HCT116 (cell line): ENCODE measurements around the gene TBP. TPM values are rescaled to one million over a fixed set of nuclear protein-coding genes. Genes with fewer than 3 reads are reported as not detected.

ENCODE experiments used
- ATAC-seq: fragments of 200-7000 bp; cut with Tn5 transposase; 2 replicates; pipeline ENCODE4 v1.9.1; 2020; ENCODE audit warnings: mild to moderate bottlenecking, moderate library complexity
- BruUV-seq: library from RNA; stranded (reverse); fragments of 400-500 nt; replicated peaks from 2 replicates; lab custom pipeline; 2021; lab: Mats Ljungman, UMichigan
- CTCF ChIA-PET: fragments of 300-600 bp; sonication (Branson Sonifier 250); formaldehyde crosslinking; loops from one replicate; lab custom pipeline; 2021; ENCODE audit warnings: antibody characterized with exemption; lab: Charles Lee
- POLR2A ChIA-PET: fragments of 300-600, 350-600 bp; sonication (Branson Sonifier 250); formaldehyde crosslinking; loops from one replicate; lab custom pipeline; 2021; ENCODE audit warnings: antibody characterized with exemption; lab: Charles Lee
- RAD21 ChIA-PET, 2 experiments: fragments of 300-600 bp; sonication (Branson Sonifier 250); formaldehyde crosslinking; loops; one replicate each; lab custom pipeline; 2023; ENCODE audit warnings: low total read pairs in 2 of 2; ENCODE audit not compliant: uncharacterized antibody in 2 of 2, unreplicated experiment in 2 of 2, low non-redundant PET in 1 of 2; lab: Charles Lee
- DNase-seq: peaks from one replicate; pipeline ENCODE4 v3.0.0-alpha.2; 2010; ENCODE audit warnings: low read depth, low spot score
- H2AFZ ChIP-seq: fragments of 200-600 bp; shearing (Covaris generic), sonication (generic); 2 replicates; pipeline ENCODE4 v1.6.1; 2017; ENCODE audit warnings: low read depth, mixed run types, mixed read lengths, antibody characterized with exemption, low read length; ENCODE audit not compliant: poor library complexity, severe bottlenecking
- H3K27ac ChIP-seq: 2 replicates; pipeline ENCODE4 v1.5.1; 2012; ENCODE audit warnings: low read depth, low read length
- H3K27me3 ChIP-seq: fragments of 200-600 bp; sonication (generic); 2 replicates; pipeline ENCODE4 v1.6.1; 2016; ENCODE audit warnings: mixed run types, low read length, mixed read lengths; ENCODE audit not compliant: insufficient read depth
- H3K36me3 ChIP-seq, 2 experiments: fragments of 200-500 bp in 1 of 2; fragments of 200-600 bp in 1 of 2; sonication (Bioruptor generic) in 1 of 2; sonication (generic) in 1 of 2; 2 replicates each; pipeline versions ENCODE4 v1.5.1 to v1.6.1; 2014 to 2016; ENCODE audit warnings: low read length in 2 of 2, inconsistent platforms in 1 of 2, mixed read lengths in 1 of 2, mixed run types in 1 of 2; ENCODE audit not compliant: insufficient read depth in 2 of 2, control insufficient read depth in 1 of 2
- H3K4me1 ChIP-seq, 2 experiments: fragments of 200-600 bp in 1 of 2; sonication (generic) in 1 of 2; 2 replicates each; pipeline versions ENCODE4 v1.5.1 to v1.6.1; 2012 to 2017; ENCODE audit warnings: low read length in 2 of 2, inconsistent platforms in 1 of 2, mild to moderate bottlenecking in 1 of 2, mixed read lengths in 1 of 2, mixed run types in 1 of 2, moderate library complexity in 1 of 2; ENCODE audit not compliant: insufficient read depth in 2 of 2, control insufficient read depth in 1 of 2
- H3K4me2 ChIP-seq: fragments of 200-600 bp; sonication (generic); 2 replicates; pipeline ENCODE4 v1.6.1; 2017; ENCODE audit warnings: mixed run types, low read length, mixed read lengths
- H3K4me3 ChIP-seq, 2 experiments: fragments of 200-600 bp in 1 of 2; sonication (generic) in 1 of 2; replicated peaks in 1 of 2; 2 replicates each; pipeline ENCODE4 v1.5.1; 2011 to 2016; ENCODE audit warnings: low read length in 2 of 2, control low read depth in 1 of 2, low read depth in 1 of 2, mild to moderate bottlenecking in 1 of 2, mixed read lengths in 1 of 2, mixed run types in 1 of 2
- H3K79me2 ChIP-seq: fragments of 200-600 bp; sonication (generic); 2 replicates; pipeline ENCODE4 v1.6.1; 2017; ENCODE audit warnings: mild to moderate bottlenecking, mixed run types, low read length, moderate library complexity, mixed read lengths; ENCODE audit not compliant: insufficient read depth
- H3K9ac ChIP-seq: fragments of 200-600 bp; sonication (generic); 2 replicates; pipeline ENCODE4 v1.6.1; 2016; ENCODE audit warnings: low read length, mixed read lengths
- H3K9me2 ChIP-seq: fragments of 200-600 bp; sonication (generic), shearing (Covaris generic); 2 replicates; pipeline ENCODE4 v1.6.1; 2017; ENCODE audit warnings: mixed run types, mild to moderate bottlenecking, moderate library complexity; ENCODE audit not compliant: insufficient read depth
- H3K9me3 ChIP-seq, 2 experiments: fragments of 200-500 bp in 1 of 2; fragments of 200-600 bp in 1 of 2; sonication (Bioruptor generic) in 1 of 2; sonication (generic) in 1 of 2; 2 replicates each; pipeline ENCODE4 v1.6.1; 2014 to 2017; ENCODE audit warnings: low read length in 2 of 2, mixed read lengths in 2 of 2, inconsistent platforms in 1 of 2, low read depth in 1 of 2, mild to moderate bottlenecking in 1 of 2, mixed run types in 1 of 2, moderate library complexity in 1 of 2; ENCODE audit not compliant: control insufficient read depth in 1 of 2, insufficient read depth in 1 of 2
- H4K20me1 ChIP-seq: fragments of 200-600 bp; sonication (generic), shearing (Covaris generic); 2 replicates; pipeline ENCODE4 v1.6.1; 2017; ENCODE audit warnings: mixed run types, mild to moderate bottlenecking, moderate library complexity; ENCODE audit not compliant: insufficient read depth
- ATF3 ChIP-seq: IDR thresholded peaks from 2 replicates; pipeline ENCODE4 v1.6.1; 2012
- CBX3 ChIP-seq: IDR thresholded peaks from 2 replicates; pipeline ENCODE4 v1.6.1; 2012; ENCODE audit warnings: low read depth
- CEBPB ChIP-seq: IDR thresholded peaks from 2 replicates; pipeline ENCODE4 v1.6.1; 2012; ENCODE audit warnings: low read depth
- CTCF ChIP-seq, 3 experiments: fragments of 200-600 bp in 1 of 3; sonication (generic) in 1 of 3; IDR thresholded peaks in 2 of 3; conservative IDR thresholded peaks in 1 of 3; 2 replicates each; pipeline ENCODE4 v1.5.1; 2012 to 2017; ENCODE audit warnings: low read depth in 2 of 3, low read length in 2 of 3, antibody characterized with exemption in 1 of 3, borderline replicate concordance in 1 of 3, control low read depth in 1 of 3, mild to moderate bottlenecking in 1 of 3, mixed read lengths in 1 of 3, mixed run types in 1 of 3, moderate library complexity in 1 of 3; ENCODE audit not compliant: insufficient read depth in 1 of 3
- EGR1 ChIP-seq: IDR thresholded peaks from 2 replicates; pipeline ENCODE4 v1.6.1; 2012; ENCODE audit warnings: low read depth
- ELF1 ChIP-seq: IDR thresholded peaks from 2 replicates; pipeline ENCODE4 v1.6.1; 2012; ENCODE audit warnings: low read depth, borderline replicate concordance
- EZH2 ChIP-seq: fragments of 200-600 bp; sonication (generic); IDR thresholded peaks from 2 replicates; pipeline ENCODE4 v1.6.1; 2017; ENCODE audit warnings: antibody characterized with exemption, mixed run types
- POLR2A ChIP-seq: IDR thresholded peaks from 2 replicates; pipeline ENCODE4 v1.7.0; 2011; ENCODE audit warnings: borderline replicate concordance; ENCODE audit not compliant: insufficient read depth, insufficient read length; ENCODE audit errors: extremely low read depth
- SP1 ChIP-seq: IDR thresholded peaks from 2 replicates; pipeline ENCODE4 v1.6.1; 2012; ENCODE audit warnings: low read depth
- YY1 ChIP-seq: IDR thresholded peaks from 2 replicates; pipeline ENCODE4 v1.6.1; 2011; ENCODE audit warnings: low read length, low read depth, moderate library complexity, mild to moderate bottlenecking; ENCODE audit not compliant: insufficient replicate concordance; ENCODE audit errors: extremely low read depth
- ZBTB33 ChIP-seq: IDR thresholded peaks from 2 replicates; pipeline ENCODE4 v1.6.1; 2011; ENCODE audit warnings: mild to moderate bottlenecking, low read length, moderate library complexity; ENCODE audit not compliant: insufficient replicate concordance; ENCODE audit errors: extremely low read depth
- intact Hi-C: fragments of 100-400 bp; cut with micrococcal nuclease; formaldehyde crosslinking; loops from 2 replicates; pipeline ENCODE4 v1.10.0; 2022
- total RNA-seq: library from RNA; stranded (reverse); gene quantifications from one replicate; pipeline ENCODE4 v1.2.1, GENCODE V29; 2021; ENCODE audit not compliant: unreplicated experiment

The TBP gene
- total RNA-seq, 1 experiment from 2014 or later = 22.7 TPM

- H3K79me2 ChIP-seq = no peaks in the 10 kb centered on the region
- H3K36me3 ChIP-seq = peaks cover 31 to 40% of the 10 kb centered on the region in 2 experiments; a peak in 3 of 4 replicates
- ChIA-PET CTCF (no interaction called here), RAD21 (interaction anchor here in 1 of 2 experiments (0.6 kb wide), 1 partner anchor 24 kb away, joined by 3 read pairs; no protein-coding TSS in a partner anchor), POLR2A (no interaction called here)
- intact Hi-C loops = no loop called here
- H3K9ac ChIP-seq = no peak overlapping the region
- no peaks in the 10 kb centered on the region for H3K27me3 ChIP-seq
- H3K4me1 ChIP-seq = no peaks in the 10 kb centered on the region
- no peak overlapping the region for H3K4me2 ChIP-seq
- H3K27ac ChIP-seq = no peak overlapping the region
- no peak for ATAC-seq
- no peaks in the 10 kb centered on the region for H3K9me3 ChIP-seq
- H4K20me1 ChIP-seq = no peaks in the 10 kb centered on the region
- no peak overlapping the region for H2AFZ ChIP-seq
- no peaks in the 10 kb centered on the region for H3K9me2 ChIP-seq
- TF ChIP-seq YY1 (no peak), ATF3 (no peak), CTCF (IDR thresholded peaks at IDR 0.05 in 2 of 3, conservative IDR thresholded peaks at IDR 0.05 in 1 of 3; ENCODE audit: borderline replicate concordance in 1 of 3, insufficient read depth in 1 of 3, low read depth in 2 of 3, low read length in 2 of 3) (no peak), SP1 (no peak), ELF1 (no peak), CEBPB (no peak), EZH2 (no peak), ZBTB33 (no peak), POLR2A (no peak), EGR1 (no peak), CBX3 (no peak)
- no peak overlapping the region for H3K4me3 ChIP-seq
- no TSS peak for BruUV-seq
- DNase-seq = no peak
Measured at GRCh38 chr6:170572704-170573466, 18.7 kb downstream of the TBP start.
